HFFc6 (cell line): ENCODE data around the gene MORN5. TPM values are rescaled to one million over a fixed set of nuclear protein-coding genes. Genes with fewer than 3 reads are reported as not detected.

Experiments used
- DNase-seq: peaks from one replicate; pipeline ENCODE4 v3.0.0-alpha.2; 2018
- H3K27ac Mint-ChIP-seq: 2 replicates; pipeline ENCODE4 v1.8.0; 2020; ENCODE audit warnings: mild to moderate bottlenecking, mixed read lengths
- H3K27me3 Mint-ChIP-seq: 2 replicates; pipeline ENCODE4 v1.8.0; 2021; ENCODE audit warnings: mild to moderate bottlenecking, moderate library complexity, mixed read lengths; ENCODE audit not compliant: insufficient read depth
- H3K36me3 Mint-ChIP-seq: 2 replicates; pipeline ENCODE4 v1.8.0; 2021; ENCODE audit warnings: low read depth, mixed read lengths
- H3K4me1 Mint-ChIP-seq: 2 replicates; pipeline ENCODE4 v1.8.0; 2020; ENCODE audit warnings: low read depth, mixed read lengths
- H3K4me3 Mint-ChIP-seq: 2 replicates; pipeline ENCODE4 v1.8.0; 2020; ENCODE audit warnings: mild to moderate bottlenecking, moderate library complexity, mixed read lengths
- H3K9me3 Mint-ChIP-seq: 2 replicates; pipeline ENCODE4 v1.8.0; 2020; ENCODE audit warnings: mild to moderate bottlenecking, mixed read lengths
- CTCF ChIP-seq: fragments of 200-600 bp; sonication (generic); IDR thresholded peaks from 2 replicates; pipeline ENCODE4 v1.5.0; 2021; ENCODE audit warnings: antibody characterized with exemption, mild to moderate bottlenecking
- total RNA-seq, 6 experiments: library from RNA; stranded (reverse); fragmentation: NEBNext Ultra II Directional; extraction: Animal tissue kit (Norgen Biotek cat#: 25700); gene quantifications; 2 replicates in 1 of 6; 3 replicates in 5 of 6; pipeline ENCODE4 v1.2.3, GENCODE V29; 2021

Gene MORN5
- total RNA-seq, 6 experiments from 2014 or later, result not detected

- TF ChIP-seq CTCF, result no peak
- DNase-seq, result no peak
- peaks cover 8% of the 10 kb centered on the region for H3K9me3 Mint-ChIP-seq
- H3K36me3 Mint-ChIP-seq, result peaks cover 6% of the 10 kb centered on the region; the same call in 1 of the 2 replicates
- no peak overlapping the region for H3K27ac Mint-ChIP-seq
- H3K4me1 Mint-ChIP-seq, result peaks cover 9% of the 10 kb centered on the region
- peaks cover 40% of the 10 kb centered on the region for H3K27me3 Mint-ChIP-seq
- no peak overlapping the region for H3K4me3 Mint-ChIP-seq
Measured at GRCh38 chr9:122164286-122164685, 4.6 kb downstream of the MORN5 start.

GRCh38 chr9:122168356-122168755, 8.6 kb downstream of the MORN5 start:
- no peak for DNase-seq
- Mint-ChIP-seq H3K36me3 (no peaks in the 10 kb centered on the region), H3K9me3 (no peaks in the 10 kb centered on the region), H3K4me1 (peaks cover 9% of the 10 kb centered on the region), H3K4me3 (no peak overlapping the region), H3K27me3 (peaks cover 49% of the 10 kb centered on the region), H3K27ac (no peak overlapping the region)
- no peak for TF ChIP-seq CTCF

GRCh38 chr9:122172131-122172530, 12.4 kb downstream of the MORN5 start:
- Mint-ChIP-seq H3K4me3 (no peak overlapping the region), H3K27me3 (peaks cover 45% of the 10 kb centered on the region), H3K9me3 (no peaks in the 10 kb centered on the region), H3K27ac (no peak overlapping the region), H3K36me3 (no peaks in the 10 kb centered on the region), H3K4me1 (peaks cover 9% of the 10 kb centered on the region)
- no peak for DNase-seq
- no peak for TF ChIP-seq CTCF

GRCh38 chr9:122173670-122174069, 14.0 kb downstream of the MORN5 start:
- no peak for DNase-seq
- H3K4me1 Mint-ChIP-seq, result no peaks in the 10 kb centered on the region
- H3K27ac Mint-ChIP-seq, result no peak overlapping the region
- no peaks in the 10 kb centered on the region for H3K36me3 Mint-ChIP-seq
- no peak overlapping the region for H3K4me3 Mint-ChIP-seq
- H3K9me3 Mint-ChIP-seq, result no peaks in the 10 kb centered on the region
- H3K27me3 Mint-ChIP-seq, result peaks cover 48% of the 10 kb centered on the region
- no peak for TF ChIP-seq CTCF

- no peak for DNase-seq
- H3K4me3 Mint-ChIP-seq, result no peak overlapping the region
- peaks cover 20% of the 10 kb centered on the region for H3K4me1 Mint-ChIP-seq
- no peak overlapping the region for H3K27ac Mint-ChIP-seq
- peaks cover 33% of the 10 kb centered on the region for H3K27me3 Mint-ChIP-seq
- H3K36me3 Mint-ChIP-seq, result no peaks in the 10 kb centered on the region
- H3K9me3 Mint-ChIP-seq, result no peaks in the 10 kb centered on the region
- no peak for TF ChIP-seq CTCF
Measured at GRCh38 chr9:122176916-122177315, 17.2 kb downstream of the MORN5 start.

- no peak for TF ChIP-seq CTCF
- Mint-ChIP-seq H3K27me3 (peaks cover 36% of the 10 kb centered on the region), H3K27ac (no peak overlapping the region)
Measured at GRCh38 chr9:122179054-122179689, 19.5 kb downstream of the MORN5 start.

More at GRCh38 chr9:122179054-122179689, 19.5 kb downstream of the MORN5 start:
- Mint-ChIP-seq H3K9me3 (no peaks in the 10 kb centered on the region), H3K36me3 (no peaks in the 10 kb centered on the region), H3K4me3 (no peak overlapping the region), H3K4me1 (peaks cover 20% of the 10 kb centered on the region)
- DNase-seq, result no peak
